PC-3 (cell line): Measurements from ENCODE around the gene MAP7. TPM values are rescaled to one million over a fixed set of nuclear protein-coding genes. Genes with fewer than 3 reads are reported as not detected.

Experiments
- ATAC-seq: fragments of 200-7000 bp; cut with Tn5 transposase; 2 replicates; pipeline ENCODE4 v1.9.1; 2020; ENCODE audit warnings: mild to moderate bottlenecking, moderate library complexity
- BruUV-seq: library from RNA; stranded (reverse); fragments of 400-500 nt; replicated peaks from 2 replicates; lab custom pipeline; 2021; lab: Mats Ljungman, UMichigan
- CTCF ChIA-PET: fragments of 300-600 bp; sonication (Branson Sonifier 250); formaldehyde crosslinking; loops from one replicate; lab custom pipeline; 2022; ENCODE audit warnings: antibody characterized with exemption; lab: Charles Lee
- POLR2A ChIA-PET: fragments of 300-600 bp; sonication (Branson Sonifier 250); formaldehyde crosslinking; loops from one replicate; lab custom pipeline; 2022; ENCODE audit warnings: antibody characterized with exemption; ENCODE audit not compliant: unreplicated experiment; lab: Charles Lee
- DNase-seq: peaks from one replicate; pipeline ENCODE4 v3.0.0-alpha.2; 2015
- H2AFZ ChIP-seq: fragments of 300-600 bp; sonication (generic); 2 replicates; pipeline ENCODE4 v1.6.0; 2016; ENCODE audit warnings: antibody characterized with exemption, low read length
- H3F3A ChIP-seq: fragments of 300-600 bp; sonication (generic); one replicate; pipeline ENCODE4 v1.6.0; 2017; ENCODE audit warnings: antibody characterized with exemption, low read length, control low read depth, mild to moderate bottlenecking; ENCODE audit not compliant: unreplicated experiment
- H3K27ac ChIP-seq: fragments of 300-600 bp; sonication (generic); 2 replicates; pipeline ENCODE4 v1.5.1; 2016; ENCODE audit warnings: mild to moderate bottlenecking, low read length
- H3K27me3 ChIP-seq: fragments of 300-600 bp; sonication (generic); 2 replicates; pipeline ENCODE4 v1.6.1; 2016; ENCODE audit warnings: low read length, mixed read lengths
- H3K36me3 ChIP-seq: fragments of 300-600 bp; sonication (generic); 2 replicates; pipeline ENCODE4 v1.6.1; 2016; ENCODE audit warnings: low read depth, mixed run types, low read length, mixed read lengths
- H3K4me1 ChIP-seq: fragments of 300-600 bp; sonication (generic); 2 replicates; pipeline ENCODE4 v1.5.1; 2016; ENCODE audit warnings: low read length; ENCODE audit not compliant: insufficient read depth
- H3K4me2 ChIP-seq: fragments of 300-600 bp; sonication (generic); 2 replicates; pipeline ENCODE4 v1.6.0; 2016; ENCODE audit warnings: low read length
- H3K4me3 ChIP-seq: fragments of 300-600 bp; sonication (generic); 2 replicates; pipeline ENCODE4 v1.5.1; 2016; ENCODE audit warnings: mild to moderate bottlenecking, low read length, mixed read lengths
- H3K79me2 ChIP-seq: fragments of 300-600 bp; sonication (generic); 2 replicates; pipeline ENCODE4 v1.6.1; 2017; ENCODE audit warnings: low read length, mixed read lengths
- H3K9ac ChIP-seq: fragments of 300-600 bp; sonication (generic); 2 replicates; pipeline ENCODE4 v1.6.0; 2016; ENCODE audit warnings: mild to moderate bottlenecking, low read length
- H3K9me2 ChIP-seq: fragments of 300-600 bp; sonication (generic); replicated peaks from 2 replicates; pipeline ENCODE4 v1.6.1; 2016; ENCODE audit warnings: mixed run types, low read length, mixed read lengths
- H3K9me3 ChIP-seq: fragments of 300-600 bp; sonication (generic); 2 replicates; pipeline ENCODE4 v1.6.1; 2016; ENCODE audit warnings: low read length, mixed read lengths
- H4K20me1 ChIP-seq: fragments of 300-600 bp; sonication (generic); 2 replicates; pipeline ENCODE4 v1.6.1; 2016; ENCODE audit warnings: low read length, mixed read lengths
- CTCF ChIP-seq: fragments of 300-600 bp; sonication (generic); conservative IDR thresholded peaks from 2 replicates; pipeline ENCODE4 v1.5.1; 2017; ENCODE audit warnings: antibody characterized with exemption, low read depth, mild to moderate bottlenecking, low read length
- EZH2 ChIP-seq: fragments of 300-600 bp; sonication (generic); IDR thresholded peaks from one replicate; pipeline ENCODE4 v1.6.1; 2017; ENCODE audit warnings: antibody characterized with exemption, mild to moderate bottlenecking, low read length; ENCODE audit not compliant: unreplicated experiment
- EZH2phosphoT487 ChIP-seq: fragments of 300-600 bp; sonication (generic); IDR thresholded peaks from 2 replicates; pipeline ENCODE4 v1.6.1; 2018; ENCODE audit warnings: mild to moderate bottlenecking, antibody characterized with exemption, low read length, borderline replicate concordance
- intact Hi-C: fragments of 100-400 bp; cut with micrococcal nuclease; formaldehyde crosslinking; loops from 2 replicates; pipeline ENCODE4 v1.9.0; 2023
- total RNA-seq: library from RNA; depleted of rRNA; stranded (reverse); fragments of >200 nt; gene quantifications from 2 replicates; pipeline ENCODE4 v1.2.3, GENCODE V29; 2014; rRNA removed

Gene MAP7
- total RNA-seq, 1 experiment from 2014 or later = 13.9 TPM

DNA sequence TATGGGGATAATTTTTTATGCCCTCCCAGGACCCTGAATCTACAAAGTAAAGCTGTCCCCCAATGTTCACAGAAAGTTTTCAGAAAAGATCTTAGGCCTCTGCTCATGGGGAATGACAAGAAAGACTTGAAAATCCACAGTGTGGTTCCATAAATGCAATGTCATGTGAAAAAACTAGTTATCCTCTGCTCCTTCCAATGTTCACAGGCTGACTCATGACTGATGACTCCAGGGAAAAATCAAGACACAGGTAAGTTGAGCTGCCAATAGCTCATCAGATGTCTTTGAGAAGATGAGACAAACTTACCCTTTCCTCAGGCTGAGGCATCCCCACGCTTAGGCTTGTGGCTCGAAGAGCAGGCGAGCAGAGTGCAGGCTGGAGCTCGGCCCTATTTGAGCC is 245.8 kb downstream of the MAP7 start:
- Histone ChIP-seq H3K79me2 (no peaks in the 10 kb centered on the region), H3F3A (no peaks in the 10 kb centered on the region), H3K9ac (no peak overlapping the region), H2AFZ (no peak overlapping the region), H3K9me2 (no peaks in the 10 kb centered on the region), H3K4me3 (no peak overlapping the region), H3K4me2 (no peak overlapping the region), H3K27ac (peak overlapping the region; percentile 19; the same call in 1 of the 2 replicates), H4K20me1 (no peaks in the 10 kb centered on the region), H3K4me1 (peaks cover 8% of the 10 kb centered on the region; the same call in 1 of the 2 replicates), H3K27me3 (no peaks in the 10 kb centered on the region), H3K9me3 (no peaks in the 10 kb centered on the region), H3K36me3 (no peaks in the 10 kb centered on the region)
- CTCF ChIA-PET = no interaction called here
- peak; percentile 58 for DNase-seq
- TF ChIP-seq CTCF (no peak), EZH2phosphoT487 (no peak), EZH2 (no peak)
- no TSS peak for BruUV-seq
- intact Hi-C loops = no loop called here
- ATAC-seq = peak; percentile 35; the same call in 1 of the 2 replicates
- POLR2A ChIA-PET = no interaction called here

DNA sequence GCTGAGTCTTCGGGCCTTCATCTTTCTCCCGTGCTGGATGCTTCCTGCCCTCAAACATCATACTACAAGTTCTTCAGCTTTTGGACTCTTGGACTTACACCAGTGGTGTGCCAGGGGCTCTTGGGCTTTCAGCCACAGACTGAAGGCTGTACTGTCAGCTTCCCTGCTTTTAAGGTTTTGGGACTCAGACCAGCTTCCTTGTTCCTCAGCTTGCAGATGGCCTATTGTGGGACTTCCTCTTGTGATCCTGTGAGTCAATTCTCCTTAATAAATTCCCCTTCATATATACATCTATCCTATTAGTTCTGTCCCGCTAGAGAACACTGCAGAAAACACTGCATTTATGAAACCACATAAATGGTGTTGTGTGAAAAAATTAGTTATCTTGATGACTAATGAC is 246.7 kb downstream of the MAP7 start:
- no peak overlapping the region for H3K4me3 ChIP-seq
- H3K27ac ChIP-seq = no peak overlapping the region
- no peaks in the 10 kb centered on the region for H3K9me3 ChIP-seq
- BruUV-seq = no TSS peak
- DNase-seq (no peak), ATAC-seq (no peak)
- H3K27me3 ChIP-seq = no peaks in the 10 kb centered on the region
- H3K4me2 ChIP-seq = no peak overlapping the region
- H3K36me3 ChIP-seq = no peaks in the 10 kb centered on the region
- ChIA-PET POLR2A (no interaction called here), CTCF (no interaction called here)
- H3K9me2 ChIP-seq = no peaks in the 10 kb centered on the region
- TF ChIP-seq CTCF (no peak), EZH2phosphoT487 (no peak), EZH2 (no peak)
- no peaks in the 10 kb centered on the region for H4K20me1 ChIP-seq
- H3K79me2 ChIP-seq = no peaks in the 10 kb centered on the region
- intact Hi-C loops = no loop called here
- H3K4me1 ChIP-seq = peaks cover 8% of the 10 kb centered on the region; the same call in 1 of the 2 replicates
- H3F3A ChIP-seq = no peaks in the 10 kb centered on the region
- H2AFZ ChIP-seq = no peak overlapping the region
- H3K9ac ChIP-seq = no peak overlapping the region

- H3K4me1 ChIP-seq = peaks cover 11% of the 10 kb centered on the region
- no peaks in the 10 kb centered on the region for H3K36me3 ChIP-seq
- H2AFZ ChIP-seq = no peak overlapping the region
- no peak overlapping the region for H3K9ac ChIP-seq
- DNase-seq (no peak), ATAC-seq (no peak)
- H3K27ac ChIP-seq = no peak overlapping the region
- H3K4me2 ChIP-seq = no peak overlapping the region
- intact Hi-C loops = no loop called here
- no peaks in the 10 kb centered on the region for H3K79me2 ChIP-seq
- TF ChIP-seq CTCF = no peak
- TF ChIP-seq EZH2 = no peak
- TF ChIP-seq EZH2phosphoT487 = no peak
- ChIA-PET POLR2A (no interaction called here), CTCF (no interaction called here)
- BruUV-seq = no TSS peak
- no peaks in the 10 kb centered on the region for H3K27me3 ChIP-seq
- no peaks in the 10 kb centered on the region for H4K20me1 ChIP-seq
- no peak overlapping the region for H3K4me3 ChIP-seq
- no peaks in the 10 kb centered on the region for H3K9me2 ChIP-seq
- H3K9me3 ChIP-seq = no peaks in the 10 kb centered on the region
- no peaks in the 10 kb centered on the region for H3F3A ChIP-seq
These were observed 255.6 kb downstream of the MAP7 start for GRCh38 chr6:136294621-136295020.

Other genes with a start within 250 kb of the MAP7 start
- gene MAP3K5, start 242.1 kb upstream of the MAP7 start, total RNA-seq = 4.3 and 5.0 TPM in 2 replicates